Measurements from ENCODE around the gene MEGF11. TPM values are rescaled to one million over a fixed set of nuclear protein-coding genes. Genes with fewer than 3 reads are reported as not detected.
A peak's percentile ranks its signal among the peaks of the same experiment; 100 is the strongest.
"Not testable (repeated sequence)": the region's sequence is repeated elsewhere in the genome, so short reads cannot be mapped to it uniquely, and the experiment has no call there.

The MEGF11 gene
- polyA plus RNA-seq, 12 donors = 0.12 to 1.6 (median 0.60) TPM; not detected in 2

GRCh38 chr15:65893060-65893459 is 360.5 kb downstream of the MEGF11 start:
- no peak for DNase-seq

GRCh38 chr15:65888981-65889380 is 364.6 kb downstream of the MEGF11 start:
- no peak for DNase-seq

- DNase-seq = no peak
Measured at GRCh38 chr15:65887565-65887964, 366.0 kb downstream of the MEGF11 start.

GRCh38 chr15:65885668-65886218 is 367.8 kb downstream of the MEGF11 start:
- no peak for DNase-seq

- no peak for DNase-seq
Measured at GRCh38 chr15:65884511-65884910, 369.0 kb downstream of the MEGF11 start.

GRCh38 chr15:65883571-65883970 is 370.0 kb downstream of the MEGF11 start:
- DNase-seq = no peak

GRCh38 chr15:65881766-65882434 is 371.6 kb downstream of the MEGF11 start:
- DNase-seq = no peak

- no peak for DNase-seq
Measured at GRCh38 chr15:65877749-65878148, 375.8 kb downstream of the MEGF11 start.

- DNase-seq = no peak
Measured at GRCh38 chr15:65875458-65875857, 378.1 kb downstream of the MEGF11 start.

- DNase-seq = no peak
Measured at GRCh38 chr15:65873256-65873655, 380.3 kb downstream of the MEGF11 start.

- not testable (repeated sequence) for DNase-seq
Measured at GRCh38 chr15:65872596-65872995, 381.0 kb downstream of the MEGF11 start.

- DNase-seq = not testable (repeated sequence)
Measured at GRCh38 chr15:65871886-65872285, 381.7 kb downstream of the MEGF11 start.

- DNase-seq = peak; percentile 18
Measured at GRCh38 chr15:65870889-65871533, 382.5 kb downstream of the MEGF11 start.

GRCh38 chr15:65869954-65870871 is 383.3 kb downstream of the MEGF11 start:
- DNase-seq = peak; percentile 35

GRCh38 chr15:65869126-65869953 is 384.2 kb downstream of the MEGF11 start, which contains the start of gene RAB11A:
RAB11A (plus strand) TSS chr15:65869491; CDS start chr15:65869586, 95 bp downstream.
- peak; percentile 97 for DNase-seq

GRCh38 chr15:65868546-65869125 is 384.9 kb downstream of the MEGF11 start:
- no peak for DNase-seq

GRCh38 chr15:65867933-65868332 is 385.6 kb downstream of the MEGF11 start:
- DNase-seq = not testable (repeated sequence)

GRCh38 chr15:65867244-65867643 is 386.3 kb downstream of the MEGF11 start:
- no peak for DNase-seq

GRCh38 chr15:65863106-65863505 is 390.4 kb downstream of the MEGF11 start:
- DNase-seq = no peak

GRCh38 chr15:65862682-65863081 is 390.9 kb downstream of the MEGF11 start:
- DNase-seq = no peak

Measured in muscle of arm (tissue), 12 donors.